Daoy (cell line): Measurements from ENCODE around the gene RAB9A. TPM values are rescaled to one million over a fixed set of nuclear protein-coding genes. Genes with fewer than 3 reads are reported as not detected.
"Not testable (repeated sequence)": the region's sequence is repeated elsewhere in the genome, so short reads cannot be mapped to it uniquely, and the experiment has no call there.

ENCODE experiments used
- DNase-seq: peaks from one replicate; pipeline ENCODE4 v3.0.0-alpha.2; 2015; ENCODE audit warnings: low read depth
- total RNA-seq: library from RNA; depleted of rRNA; stranded (reverse); fragments of >200 nt; shearing (Covaris generic); gene quantifications from 2 replicates; pipeline ENCODE4 v1.2.3, GENCODE V29; 2014

The RAB9A gene
- total RNA-seq, 1 experiment from 2014 or later: 13.5 TPM

- not testable (repeated sequence) for DNase-seq
These were observed 19.2 kb upstream of the RAB9A start for GRCh38 chrX:13669755-13670154.

- DNase-seq: no peak
These were observed 18.7 kb upstream of the RAB9A start for GRCh38 chrX:13670197-13670596.

GRCh38 chrX:13673016-13673415, 15.9 kb upstream of the RAB9A start:
- DNase-seq: no peak

GRCh38 chrX:13676885-13677284, 12.0 kb upstream of the RAB9A start:
- no peak for DNase-seq

- not testable (repeated sequence) for DNase-seq
These were observed 9.2 kb upstream of the RAB9A start for GRCh38 chrX:13679700-13680099.

- no peak for DNase-seq
These were observed 7.3 kb upstream of the RAB9A start for GRCh38 chrX:13681595-13681994.

GRCh38 chrX:13684361-13684760, 4.6 kb upstream of the RAB9A start:
- DNase-seq: no peak

- DNase-seq: peak; percentile 30
These were observed 3.7 kb upstream of the RAB9A start for GRCh38 chrX:13685126-13685763.

- no peak for DNase-seq
These were observed 1.7 kb upstream of the RAB9A start for GRCh38 chrX:13687203-13687602.

- DNase-seq: no peak
These were observed 457 bp upstream of the RAB9A start for GRCh38 chrX:13688384-13688957.

GRCh38 chrX:13689741-13690211, 848 bp downstream of the RAB9A start:
- DNase-seq: peak; percentile 14

- DNase-seq: no peak
These were observed 1.9 kb downstream of the RAB9A start for GRCh38 chrX:13690836-13691235.

GRCh38 chrX:13691841-13692371, 3.0 kb downstream of the RAB9A start:
- DNase-seq: peak; percentile 33

- no peak for DNase-seq
These were observed 3.9 kb downstream of the RAB9A start for GRCh38 chrX:13692771-13693231.

- no peak for DNase-seq
These were observed 4.5 kb downstream of the RAB9A start for GRCh38 chrX:13693341-13693961.

GRCh38 chrX:13694359-13694758, 5.4 kb downstream of the RAB9A start:
- peak; percentile 8 for DNase-seq

- no peak for DNase-seq
These were observed 6.1 kb downstream of the RAB9A start for GRCh38 chrX:13694983-13695382.

- no peak for DNase-seq
These were observed 6.7 kb downstream of the RAB9A start for GRCh38 chrX:13695601-13696115.

GRCh38 chrX:13697455-13697854, 8.5 kb downstream of the RAB9A start:
- no peak for DNase-seq

GRCh38 chrX:13697976-13698375, 9.0 kb downstream of the RAB9A start:
- DNase-seq: no peak

- no peak for DNase-seq
These were observed 9.5 kb downstream of the RAB9A start for GRCh38 chrX:13698432-13698831.

- DNase-seq: peak; percentile 14
These were observed 10.4 kb downstream of the RAB9A start for GRCh38 chrX:13699183-13699826.
